Right lobe of liver (tissue), 6 donors: ENCODE measurements around the gene ZNF782. TPM values are rescaled to one million over a fixed set of nuclear protein-coding genes. Genes with fewer than 3 reads are reported as not detected.

Experiments used
- ATAC-seq, 4 donors: fragments of 200-7000 bp; cut with Tn5 transposase; one replicate each; pipeline ENCODE4 v1.9.1; 2020; ENCODE audit warnings: mild to moderate bottlenecking in 4 of 4, moderate library complexity in 4 of 4
- DNase-seq, 3 donors: peaks; one replicate each; pipeline ENCODE4 v3.0.0-alpha.2; 2020
- H3K27ac ChIP-seq, 3 donors: fragments of 200-600 bp; one replicate each; pipeline ENCODE4 v1.8.0; 2022
- H3K27me3 ChIP-seq, 2 donors: fragments of 200-600 bp; one replicate each; pipeline ENCODE4 v1.8.0; 2022
- H3K36me3 ChIP-seq, 4 donors: fragments of 200-600 bp; sonication (generic) in 1 of 4; one replicate each; pipeline versions ENCODE4 v1.5.1 to v1.8.0; 2017 to 2022; ENCODE audit warnings: control low read depth in 1 of 4
- H3K4me1 ChIP-seq, 4 donors: fragments of 200-600 bp; sonication (generic) in 1 of 4; one replicate each; pipeline versions ENCODE4 v1.5.1 to v1.8.0; 2017 to 2022; ENCODE audit warnings: control low read depth in 1 of 4
- H3K4me3 ChIP-seq, 3 donors: fragments of 200-600 bp; one replicate each; pipeline ENCODE4 v1.8.0; 2022
- H3K9me3 ChIP-seq, 4 donors: fragments of 200-600 bp; sonication (generic) in 1 of 4; one replicate each; pipeline versions ENCODE4 v1.5.1 to v1.8.0; 2017 to 2022; ENCODE audit warnings: control low read depth in 1 of 4
- CTCF ChIP-seq, 4 donors: fragments of 200-600 bp in 3 of 4; fragments of 450-650 bp in 1 of 4; IDR thresholded peaks; one replicate each; pipeline versions ENCODE4 v1.5.1 to v1.8.0; 2016 to 2022; ENCODE audit warnings: antibody characterized with exemption in 4 of 4, mild to moderate bottlenecking in 2 of 4
- POLR2A ChIP-seq: fragments of 450-650 bp; IDR thresholded peaks from one replicate; pipeline ENCODE4 v1.6.1; 2017; ENCODE audit warnings: antibody characterized with exemption, mild to moderate bottlenecking
- WGBS: methylation state at CpG from one replicate; pipeline ENCODE4 v1.1.6; 2018; ENCODE audit warnings: low coverage, low lambda C conversion rate; ENCODE audit not compliant: insufficient coverage; ENCODE audit errors: missing lambda C conversion rate; 5-methylcytosine and 5-hydroxymethylcytosine counted together
- intact Hi-C, 2 donors: fragments of 100-400 bp; cut with DNase I; formaldehyde crosslinking; loops; one replicate each; pipeline versions ENCODE4 v1.11.2 to v1.14.1; 2022
- total RNA-seq, 6 experiments: library from RNA; depleted of rRNA in 2 of 6; stranded (reverse); fragments of >200 nt in 2 of 6; fragmentation: NEBNext Ultra II Directional in 3 of 6; extraction: Animal tissue kit (Norgen Biotek cat#: 25700) in 3 of 6; gene quantifications; one replicate each; pipeline versions ENCODE4 v1.1.0 to v1.2.4, GENCODE V29; 2016 to 2023
- donor health status: DM: no; HTN: yes; CAD: no.
- donor health status: DM: no; HTN: no; CAD: no.
- donor health status: DM: no; HTN: no; CAD: no.
- donor health status: DM: no; HTN: yes; CAD: no.
- donor health status: DM: no; HTN: yes; CAD: no.

The ZNF782 gene
- total RNA-seq, 6 experiments from 2014 or later = 2.1 to 3.7 (median 3.0) TPM

GRCh38 chr9:96884443-96884842, 30.1 kb upstream of the ZNF782 start:
- TF ChIP-seq POLR2A = no peak
- TF ChIP-seq CTCF (IDR thresholded peaks at IDR 0.05) = no peak
- H3K4me3 ChIP-seq = no peak overlapping the region
- 57% methylated on average over 1 of the region's 2 CpGs for WGBS
- peak in 1 of 4 donors; percentile 71 for ATAC-seq
- H3K27me3 ChIP-seq = no peaks in the 10 kb centered on the region
- intact Hi-C loops = no loop called here
- H3K4me1 ChIP-seq = no peaks in the 10 kb centered on the region
- no peak for DNase-seq
- H3K27ac ChIP-seq = no peak overlapping the region
- no peaks in the 10 kb centered on the region for H3K36me3 ChIP-seq
- no peaks in the 10 kb centered on the region for H3K9me3 ChIP-seq

- Histone ChIP-seq H3K9me3 (no peaks in the 10 kb centered on the region), H3K27me3 (no peaks in the 10 kb centered on the region), H3K4me1 (no peaks in the 10 kb centered on the region), H3K4me3 (no peak overlapping the region), H3K27ac (no peak overlapping the region), H3K36me3 (no peaks in the 10 kb centered on the region)
- no peak for ATAC-seq
- WGBS = no CpG with 5 or more reads among the region's 1 CpG
- no peak for DNase-seq
- TF ChIP-seq POLR2A (no peak), CTCF (IDR thresholded peaks at IDR 0.05) (no peak)
- intact Hi-C loops = no loop called here
These were observed 29.6 kb upstream of the ZNF782 start for GRCh38 chr9:96883922-96884321.

GRCh38 chr9:96877269-96877668, 23.0 kb upstream of the ZNF782 start:
- DNase-seq (no peak), ATAC-seq (no peak)
- intact Hi-C loops = no loop called here
- H3K27me3 ChIP-seq = peaks cover 0 to 10% of the 10 kb centered on the region in 2 donors
- WGBS = 0% methylated on average over 1 of the region's 43 CpGs
- H3K9me3 ChIP-seq = no peaks in the 10 kb centered on the region
- peaks cover 0 to 3% (median 0%) of the 10 kb centered on the region in 4 donors for H3K4me1 ChIP-seq
- H3K27ac ChIP-seq = no peak overlapping the region
- TF ChIP-seq POLR2A (no peak), CTCF (IDR thresholded peaks at IDR 0.05) (no peak)
- H3K36me3 ChIP-seq = no peaks in the 10 kb centered on the region
- H3K4me3 ChIP-seq = no peak overlapping the region

- Histone ChIP-seq H3K36me3 (no peaks in the 10 kb centered on the region), H3K4me1 (peaks cover 0 to 3% (median 0%) of the 10 kb centered on the region in 4 donors), H3K9me3 (no peaks in the 10 kb centered on the region), H3K27ac (peak overlapping the region; percentile 52 to 78 (median 74)), H3K27me3 (peaks cover 0 to 10% of the 10 kb centered on the region in 2 donors), H3K4me3 (peak overlapping the region; percentile 46 to 69 (median 60))
- TF ChIP-seq CTCF (IDR thresholded peaks at IDR 0.05) (peak; percentile 2 to 29 (median 23)), POLR2A (peak; percentile 13)
- intact Hi-C loops = no loop called here
- ATAC-seq (peak; percentile 87 to 93 (median 92)), DNase-seq (peak; percentile 61 to 82 (median 78))
- 1% methylated on average over 16 of the region's 43 CpGs for WGBS
These were observed 21.3 kb upstream of the ZNF782 start for GRCh38 chr9:96875461-96876142.
